HepG2 (cell line): Measurements from ENCODE around the gene IFNLR1. TPM values are rescaled to one million over a fixed set of nuclear protein-coding genes. Genes with fewer than 3 reads are reported as not detected.

Experiments
- AGO1 ChIP-seq: fragments of 200-400 bp; formaldehyde crosslinking; IDR thresholded peaks from 2 replicates; pipeline ENCODE4 v1.6.1; 2017; ENCODE audit warnings: mild to moderate bottlenecking, low read depth, low read length, moderate library complexity; ENCODE audit not compliant: poor library complexity, severe bottlenecking
- ARID4A ChIP-seq: sonication (generic); formaldehyde crosslinking; IDR thresholded peaks from 2 replicates; pipeline ENCODE4 v1.5.0; 2020; ENCODE audit warnings: mild to moderate bottlenecking, missing genetic modification reagents, borderline replicate concordance
- DNMT1 ChIP-seq: sonication (generic); formaldehyde crosslinking; IDR thresholded peaks from 2 replicates; pipeline ENCODE4 v1.5.1; 2020; ENCODE audit warnings: mild to moderate bottlenecking, missing genetic modification reagents
- EEA1 ChIP-seq: sonication (generic); formaldehyde crosslinking; IDR thresholded peaks from 2 replicates; pipeline ENCODE4 v1.5.1; 2020; ENCODE audit warnings: mild to moderate bottlenecking, missing genetic modification reagents, borderline replicate concordance
- GATAD2A ChIP-seq: IDR thresholded peaks from 2 replicates; pipeline ENCODE4 v1.6.1; 2016
- GZF1 ChIP-seq: sonication (generic); formaldehyde crosslinking; IDR thresholded peaks from 2 replicates; pipeline ENCODE4 v1.5.1; 2020; ENCODE audit warnings: mild to moderate bottlenecking, missing genetic modification reagents
- KLF6 ChIP-seq: IDR thresholded peaks from 2 replicates; pipeline ENCODE4 v1.8.0; 2016; ENCODE audit warnings: missing biosample characterization, missing genetic modification reagents
- MAZ ChIP-seq, 2 experiments: sonication (generic) in 1 of 2; formaldehyde crosslinking in 1 of 2; IDR thresholded peaks; 2 replicates each; pipeline versions ENCODE4 v1.5.0 to v1.6.1; 2012 to 2020; ENCODE audit warnings: low read depth in 2 of 2, mild to moderate bottlenecking in 2 of 2, borderline replicate concordance in 1 of 2, improper control_type of control experiment in 1 of 2, low read length in 1 of 2, missing genetic modification reagents in 1 of 2, moderate library complexity in 1 of 2
- NFKBIZ ChIP-seq: IDR thresholded peaks from 2 replicates; pipeline ENCODE4 v1.6.1; 2018; ENCODE audit warnings: missing genetic modification reagents, missing compliant biosample characterization
- RELA ChIP-seq: sonication (generic); formaldehyde crosslinking; IDR thresholded peaks from 2 replicates; pipeline ENCODE4 v1.4.0; 2020; ENCODE audit warnings: missing genetic modification reagents
- ZBTB38 ChIP-seq: sonication (generic); formaldehyde crosslinking; IDR thresholded peaks from 2 replicates; pipeline ENCODE4 v1.5.1; 2020; ENCODE audit warnings: mild to moderate bottlenecking, missing genetic modification reagents
- ZFP91 ChIP-seq: sonication (generic); formaldehyde crosslinking; IDR thresholded peaks from 2 replicates; pipeline ENCODE4 v1.9.0; 2022; ENCODE audit warnings: missing genetic modification reagents, mild to moderate bottlenecking, borderline replicate concordance
- ZFYVE20 ChIP-seq: sonication (generic); formaldehyde crosslinking; IDR thresholded peaks from 2 replicates; pipeline ENCODE4 v1.8.0; 2023; ENCODE audit warnings: low read depth, mild to moderate bottlenecking, moderate library complexity, missing genetic modification reagents, borderline replicate concordance
- ZNF350 ChIP-seq: sonication (generic); formaldehyde crosslinking; IDR thresholded peaks from 2 replicates; pipeline ENCODE4 v1.4.0; 2020; ENCODE audit warnings: mild to moderate bottlenecking, low read depth, missing genetic modification reagents, borderline replicate concordance
- ZNF782 ChIP-seq: sonication (generic); formaldehyde crosslinking; IDR thresholded peaks from 2 replicates; pipeline ENCODE4 v1.4.0; 2020; ENCODE audit warnings: missing genetic modification reagents, mild to moderate bottlenecking, borderline replicate concordance
- ZNF792 ChIP-seq: IDR thresholded peaks from 2 replicates; pipeline ENCODE4 v1.6.1; 2016
- polyA plus RNA-seq, 8 experiments: library from polyadenylated mRNA; depleted of rRNA in 3 of 8; stranded (reverse) in 7 of 8; unstranded in 1 of 8; fragments of >200 nt; fragmentation: Illumina TruSeq in 4 of 8; extraction: Trizol in 4 of 8; gene quantifications; 2 replicates each; pipeline versions ENCODE4 v1.2.1 to v1.2.3, GENCODE V29; 2011 to 2016; ENCODE audit warnings: low read depth in 4 of 8, missing spikeins in 1 of 8, mixed read lengths in 1 of 8; ENCODE audit not compliant: insufficient read depth in 1 of 8
- total RNA-seq, 5 experiments: library from RNA; depleted of rRNA; stranded (reverse); fragments of >200 nt; fragmentation: Illumina TruSeq; extraction: Trizol; gene quantifications; 2 replicates each; pipeline ENCODE4 v1.2.3, GENCODE V29; 2016; ENCODE audit warnings: low read depth in 1 of 5
- TF ChIP-seq, protein P1 (sequence below): sonication (generic); formaldehyde crosslinking; IDR thresholded peaks from 2 replicates; pipeline ENCODE4 v1.4.0; 2020; ENCODE audit warnings: missing genetic modification reagents
- TF ChIP-seq, protein P2 (sequence below): sonication (generic); formaldehyde crosslinking; IDR thresholded peaks from 2 replicates; pipeline ENCODE4 v1.4.0; 2020; ENCODE audit warnings: missing genetic modification reagents

Gene IFNLR1
- total and polyA plus RNA-seq, 2 of the 13 experiments (the other 11 are each of a cell fraction or from before 2014, with no cell fraction given) = 3.8 to 8.5 TPM

GRCh38 chr1:24111996-24112779 is 74.9 kb downstream of the IFNLR1 start, which contains the start of gene MYOM3 (continued):
- peak; percentile 50; the same call in 1 of the 2 replicates for TF ChIP-seq ARID4A
- no peak for TF ChIP-seq RELA
- peak; percentile 40; the same call in 1 of the 2 replicates for TF ChIP-seq ZFP91 (CRISPR knock-in tag)
- no peak for TF ChIP-seq ZFYVE20 (CRISPR knock-in tag)
- TF ChIP-seq GZF1 (CRISPR knock-in tag) = 0 out of 2 replicates have a peak, but pooled peaks have one; percentile 43
- no peak for TF ChIP-seq AGO1
- TF ChIP-seq, protein P1, sequence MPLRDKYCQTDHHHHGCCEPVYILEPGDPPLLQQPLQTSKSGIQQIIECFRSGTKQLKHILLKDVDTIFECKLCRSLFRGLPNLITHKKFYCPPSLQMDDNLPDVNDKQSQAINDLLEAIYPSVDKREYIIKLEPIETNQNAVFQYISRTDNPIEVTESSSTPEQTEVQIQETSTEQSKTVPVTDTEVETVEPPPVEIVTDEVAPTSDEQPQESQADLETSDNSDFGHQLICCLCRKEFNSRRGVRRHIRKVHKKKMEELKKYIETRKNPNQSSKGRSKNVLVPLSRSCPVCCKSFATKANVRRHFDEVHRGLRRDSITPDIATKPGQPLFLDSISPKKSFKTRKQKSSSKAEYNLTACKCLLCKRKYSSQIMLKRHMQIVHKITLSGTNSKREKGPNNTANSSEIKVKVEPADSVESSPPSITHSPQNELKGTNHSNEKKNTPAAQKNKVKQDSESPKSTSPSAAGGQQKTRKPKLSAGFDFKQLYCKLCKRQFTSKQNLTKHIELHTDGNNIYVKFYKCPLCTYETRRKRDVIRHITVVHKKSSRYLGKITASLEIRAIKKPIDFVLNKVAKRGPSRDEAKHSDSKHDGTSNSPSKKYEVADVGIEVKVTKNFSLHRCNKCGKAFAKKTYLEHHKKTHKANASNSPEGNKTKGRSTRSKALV (CRISPR knock-in tag) = no peak
- TF ChIP-seq, protein P2, sequence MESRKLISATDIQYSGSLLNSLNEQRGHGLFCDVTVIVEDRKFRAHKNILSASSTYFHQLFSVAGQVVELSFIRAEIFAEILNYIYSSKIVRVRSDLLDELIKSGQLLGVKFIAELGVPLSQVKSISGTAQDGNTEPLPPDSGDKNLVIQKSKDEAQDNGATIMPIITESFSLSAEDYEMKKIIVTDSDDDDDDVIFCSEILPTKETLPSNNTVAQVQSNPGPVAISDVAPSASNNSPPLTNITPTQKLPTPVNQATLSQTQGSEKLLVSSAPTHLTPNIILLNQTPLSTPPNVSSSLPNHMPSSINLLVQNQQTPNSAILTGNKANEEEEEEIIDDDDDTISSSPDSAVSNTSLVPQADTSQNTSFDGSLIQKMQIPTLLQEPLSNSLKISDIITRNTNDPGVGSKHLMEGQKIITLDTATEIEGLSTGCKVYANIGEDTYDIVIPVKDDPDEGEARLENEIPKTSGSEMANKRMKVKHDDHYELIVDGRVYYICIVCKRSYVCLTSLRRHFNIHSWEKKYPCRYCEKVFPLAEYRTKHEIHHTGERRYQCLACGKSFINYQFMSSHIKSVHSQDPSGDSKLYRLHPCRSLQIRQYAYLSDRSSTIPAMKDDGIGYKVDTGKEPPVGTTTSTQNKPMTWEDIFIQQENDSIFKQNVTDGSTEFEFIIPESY = no peak
- TF ChIP-seq DNMT1 (CRISPR knock-in tag) = no peak
- TF ChIP-seq EEA1 = no peak
- TF ChIP-seq ZNF782 (CRISPR knock-in tag) = no peak; the same call in 1 of the 2 replicates
- TF ChIP-seq ZBTB38 (CRISPR knock-in tag) = peak; percentile 44; the same call in 1 of the 2 replicates
- no peak for TF ChIP-seq NFKBIZ (CRISPR knock-in tag)
- TF ChIP-seq GATAD2A (CRISPR knock-in tag) = no peak; the same call in 1 of the 2 replicates
- TF ChIP-seq KLF6 (CRISPR knock-in tag) = 0 out of 2 replicates have a peak, but pooled peaks have one; percentile 35
- TF ChIP-seq ZNF792 (CRISPR knock-in tag) = 0 out of 2 replicates have a peak, but pooled peaks have one; percentile 36
- peak; percentile 47; the same call in 1 of the 2 replicates for TF ChIP-seq ZNF350 (CRISPR knock-in tag)
- TF ChIP-seq MAZ (IDR thresholded peaks at IDR 0.05; ENCODE audit: borderline replicate concordance, low read depth, low read length) = peak; percentile 54; the same call in 1 of the 2 replicates
- TF ChIP-seq MAZ (CRISPR knock-in tag; IDR thresholded peaks at IDR 0.05; ENCODE audit: low read depth) = peak; percentile 45; the same call in 1 of the 2 replicates
